HEK293 (cell line): ENCODE measurements around the gene TRIM9.

Experiments used
- ZNF292 ChIP-seq: fragments of 450-650 bp; formaldehyde crosslinking; IDR thresholded peaks from 2 replicates; pipeline ENCODE4 v1.5.1; 2016; ENCODE audit warnings: low read depth, missing biosample characterization, missing genetic modification characterization, borderline replicate concordance
- TF ChIP-seq, protein P1 (sequence below): fragments of 450-650 bp; formaldehyde crosslinking; IDR thresholded peaks from 2 replicates; pipeline ENCODE4 v1.5.1; 2016; ENCODE audit warnings: missing biosample characterization, missing genetic modification characterization

DNA sequence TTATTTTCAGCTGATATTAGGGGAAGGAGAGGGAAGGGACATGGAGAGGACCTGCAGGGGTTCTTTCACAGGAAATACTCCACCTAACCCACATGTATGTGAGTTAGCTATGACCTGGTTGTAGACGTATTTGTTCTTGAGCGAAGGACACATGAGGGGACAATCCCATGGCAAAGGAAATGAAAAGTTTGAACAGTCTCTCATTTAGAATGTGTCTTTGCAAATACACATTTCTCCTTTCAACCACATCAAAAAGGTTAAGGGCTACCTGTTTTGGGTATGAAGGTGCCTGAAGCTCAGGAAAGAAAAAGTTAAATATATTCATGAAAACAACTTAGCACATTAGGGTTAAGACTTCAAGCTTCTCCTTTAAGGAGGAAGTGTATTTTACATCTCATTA is 158.0 kb downstream of the TRIM9 start:
- TF ChIP-seq, protein P1, sequence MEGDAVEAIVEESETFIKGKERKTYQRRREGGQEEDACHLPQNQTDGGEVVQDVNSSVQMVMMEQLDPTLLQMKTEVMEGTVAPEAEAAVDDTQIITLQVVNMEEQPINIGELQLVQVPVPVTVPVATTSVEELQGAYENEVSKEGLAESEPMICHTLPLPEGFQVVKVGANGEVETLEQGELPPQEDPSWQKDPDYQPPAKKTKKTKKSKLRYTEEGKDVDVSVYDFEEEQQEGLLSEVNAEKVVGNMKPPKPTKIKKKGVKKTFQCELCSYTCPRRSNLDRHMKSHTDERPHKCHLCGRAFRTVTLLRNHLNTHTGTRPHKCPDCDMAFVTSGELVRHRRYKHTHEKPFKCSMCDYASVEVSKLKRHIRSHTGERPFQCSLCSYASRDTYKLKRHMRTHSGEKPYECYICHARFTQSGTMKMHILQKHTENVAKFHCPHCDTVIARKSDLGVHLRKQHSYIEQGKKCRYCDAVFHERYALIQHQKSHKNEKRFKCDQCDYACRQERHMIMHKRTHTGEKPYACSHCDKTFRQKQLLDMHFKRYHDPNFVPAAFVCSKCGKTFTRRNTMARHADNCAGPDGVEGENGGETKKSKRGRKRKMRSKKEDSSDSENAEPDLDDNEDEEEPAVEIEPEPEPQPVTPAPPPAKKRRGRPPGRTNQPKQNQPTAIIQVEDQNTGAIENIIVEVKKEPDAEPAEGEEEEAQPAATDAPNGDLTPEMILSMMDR: no peak
- TF ChIP-seq ZNF292 (tag by site-specific recombination): no peak
